ENCODE results near the gene CEP70.
"Not testable (repeated sequence)": the region's sequence is repeated elsewhere in the genome, so short reads cannot be mapped to it uniquely, and the experiment has no call there.

The CEP70 gene

GRCh38 chr3:138509586-138509985 lies 84.5 kb downstream of the CEP70 start:
- no peak for DNase-seq

GRCh38 chr3:138507524-138507923 lies 86.5 kb downstream of the CEP70 start:
- no peak for DNase-seq

GRCh38 chr3:138498991-138499390 lies 95.1 kb downstream of the CEP70 start:
- DNase-seq, result no peak

- DNase-seq, result no peak
Observed at GRCh38 chr3:138497851-138498250, 96.2 kb downstream of the CEP70 start.

- DNase-seq, result no peak
Observed at GRCh38 chr3:138497021-138497420, 97.0 kb downstream of the CEP70 start.

GRCh38 chr3:138496436-138496835 lies 97.6 kb downstream of the CEP70 start:
- DNase-seq, result no peak

- DNase-seq, result not testable (repeated sequence)
Observed at GRCh38 chr3:138495638-138496037, 98.4 kb downstream of the CEP70 start.

- no peak for DNase-seq
Observed at GRCh38 chr3:138494607-138494929, 99.5 kb downstream of the CEP70 start.

GRCh38 chr3:138493804-138494606 lies 100.1 kb downstream of the CEP70 start:
- DNase-seq, result no peak

- no peak for DNase-seq
Observed at GRCh38 chr3:138492980-138493675, 100.9 kb downstream of the CEP70 start.

GRCh38 chr3:138491971-138492370 lies 102.1 kb downstream of the CEP70 start:
- DNase-seq, result no peak

GRCh38 chr3:138486580-138486979 lies 107.5 kb downstream of the CEP70 start:
- not testable (repeated sequence) for DNase-seq

GRCh38 chr3:138484672-138485071 lies 109.4 kb downstream of the CEP70 start:
- DNase-seq, result not testable (repeated sequence)

GRCh38 chr3:138479438-138479863 lies 114.6 kb downstream of the CEP70 start:
- DNase-seq, result no peak

GRCh38 chr3:138477801-138478200 lies 116.3 kb downstream of the CEP70 start:
- DNase-seq, result no peak

GRCh38 chr3:138477120-138477519 lies 116.9 kb downstream of the CEP70 start:
- DNase-seq, result no peak

- DNase-seq, result no peak
Observed at GRCh38 chr3:138476526-138476925, 117.5 kb downstream of the CEP70 start.

- DNase-seq, result no peak
Observed at GRCh38 chr3:138474163-138474562, 119.9 kb downstream of the CEP70 start.

GRCh38 chr3:138473391-138473790 lies 120.7 kb downstream of the CEP70 start:
- no peak for DNase-seq

GRCh38 chr3:138472141-138472825 lies 121.8 kb downstream of the CEP70 start:
- DNase-seq, result no peak

- DNase-seq, result no peak
Observed at GRCh38 chr3:138471481-138471880, 122.6 kb downstream of the CEP70 start.

- DNase-seq, result no peak
Observed at GRCh38 chr3:138470687-138471086, 123.4 kb downstream of the CEP70 start.

- no peak for DNase-seq
Observed at GRCh38 chr3:138469874-138470273, 124.2 kb downstream of the CEP70 start.

- no peak for DNase-seq
Observed at GRCh38 chr3:138468886-138469285, 125.2 kb downstream of the CEP70 start.

Measured in activated effector memory CD4-positive, alpha-beta T cell treated with anti-CD3 and anti-CD28 coated beads, Interleukin-2, amount 50 U/mL, for 16 hours (primary cell).